Large intestine (tissue), 3 donors: ENCODE results near the gene RHOH. TPM values are rescaled to one million over a fixed set of nuclear protein-coding genes. Genes with fewer than 3 reads are reported as not detected.

ENCODE experiments used
- DNase-seq, 2 donors: peaks; one replicate each; pipeline versions ENCODE4 v3.0.0 to v3.0.0-alpha.2; 2013
- H3K27ac ChIP-seq: one replicate; pipeline ENCODE4 v1.5.1; 2013; ENCODE audit warnings: low read length
- H3K27me3 ChIP-seq: 2 replicates; pipeline ENCODE4 v1.6.1; 2013; ENCODE audit warnings: low read length; ENCODE audit not compliant: control insufficient read depth, insufficient read depth
- H3K36me3 ChIP-seq: 2 replicates; pipeline ENCODE4 v1.6.1; 2013; ENCODE audit warnings: low read length; ENCODE audit not compliant: control insufficient read depth, insufficient read depth
- H3K4me1 ChIP-seq: one replicate; pipeline ENCODE4 v1.6.1; 2013; ENCODE audit warnings: low read length; ENCODE audit not compliant: control insufficient read depth, insufficient read depth
- H3K4me3 ChIP-seq: one replicate; pipeline ENCODE4 v1.5.1; 2013; ENCODE audit warnings: low read length
- H3K9me3 ChIP-seq: one replicate; pipeline ENCODE4 v1.6.1; 2013; ENCODE audit warnings: mild to moderate bottlenecking, low read depth, low read length, moderate library complexity; ENCODE audit not compliant: control insufficient read depth
- WGBS: methylation state at CpG from one replicate; pipeline ENCODE4 v1.1.5; 2013; ENCODE audit warnings: low lambda C conversion rate; ENCODE audit not compliant: insufficient coverage; 5-methylcytosine and 5-hydroxymethylcytosine counted together
- polyA plus RNA-seq: library from polyadenylated mRNA; unstranded; fragments of 120-200 nt; gene quantifications from one replicate; pipeline ENCODE4 v1.2.1, GENCODE V29; 2013

Gene RHOH
- polyA plus RNA-seq, 1 donor = 3.1 TPM

- no CpG with 5 or more reads among the region's 3 CpGs for WGBS
- no peaks in the 10 kb centered on the region for H3K27me3 ChIP-seq
- no peak for DNase-seq
Observed at GRCh38 chr4:40234519-40235039, 37.7 kb downstream of the RHOH start.

GRCh38 chr4:40238008-40238699, 41.3 kb downstream of the RHOH start:
- WGBS = 100% methylated on average over 1 of the region's 12 CpGs
- DNase-seq = no peak
- H3K9me3 ChIP-seq = no peaks in the 10 kb centered on the region
- H3K4me3 ChIP-seq = no peak overlapping the region
- H3K27me3 ChIP-seq = no peaks in the 10 kb centered on the region
- H3K4me1 ChIP-seq = no peaks in the 10 kb centered on the region
- H3K36me3 ChIP-seq = no peaks in the 10 kb centered on the region
- no peak overlapping the region for H3K27ac ChIP-seq

More at GRCh38 chr4:40234519-40235039, 37.7 kb downstream of the RHOH start:
- no peaks in the 10 kb centered on the region for H3K9me3 ChIP-seq
- H3K27ac ChIP-seq = no peak overlapping the region
- H3K4me3 ChIP-seq = no peak overlapping the region
- no peaks in the 10 kb centered on the region for H3K4me1 ChIP-seq
- no peaks in the 10 kb centered on the region for H3K36me3 ChIP-seq

GRCh38 chr4:40238700-40239548, 42.1 kb downstream of the RHOH start:
- H3K4me1 ChIP-seq = no peaks in the 10 kb centered on the region
- no CpG with 5 or more reads among the region's 12 CpGs for WGBS
- H3K36me3 ChIP-seq = no peaks in the 10 kb centered on the region
- DNase-seq = peak in 1 of 2 donors; percentile 41
- H3K27ac ChIP-seq = no peak overlapping the region
- H3K27me3 ChIP-seq = no peaks in the 10 kb centered on the region
- no peaks in the 10 kb centered on the region for H3K9me3 ChIP-seq
- H3K4me3 ChIP-seq = no peak overlapping the region

- DNase-seq = no peak
Observed at GRCh38 chr4:40240040-40240653, 43.3 kb downstream of the RHOH start.

GRCh38 chr4:40241026-40241425, 44.2 kb downstream of the RHOH start:
- H3K27me3 ChIP-seq = no peaks in the 10 kb centered on the region
- no peaks in the 10 kb centered on the region for H3K36me3 ChIP-seq
- no peak for DNase-seq
- no CpG with 5 or more reads among the region's 4 CpGs for WGBS
- H3K9me3 ChIP-seq = no peaks in the 10 kb centered on the region
- H3K4me3 ChIP-seq = no peak overlapping the region
- H3K27ac ChIP-seq = no peak overlapping the region
- no peaks in the 10 kb centered on the region for H3K4me1 ChIP-seq

More at GRCh38 chr4:40240040-40240653, 43.3 kb downstream of the RHOH start:
- no peaks in the 10 kb centered on the region for H3K36me3 ChIP-seq
- no peaks in the 10 kb centered on the region for H3K9me3 ChIP-seq
- H3K4me3 ChIP-seq = no peak overlapping the region
- H3K4me1 ChIP-seq = no peaks in the 10 kb centered on the region
- no CpG with 5 or more reads among the region's 4 CpGs for WGBS
- no peaks in the 10 kb centered on the region for H3K27me3 ChIP-seq
- no peak overlapping the region for H3K27ac ChIP-seq

- H3K4me3 ChIP-seq = no peak overlapping the region
- H3K27ac ChIP-seq = no peak overlapping the region
- H3K9me3 ChIP-seq = no peaks in the 10 kb centered on the region
- no peaks in the 10 kb centered on the region for H3K36me3 ChIP-seq
- DNase-seq = no peak
- no peaks in the 10 kb centered on the region for H3K4me1 ChIP-seq
- no CpG with 5 or more reads among the region's 7 CpGs for WGBS
- no peaks in the 10 kb centered on the region for H3K27me3 ChIP-seq
Observed at GRCh38 chr4:40241941-40242340, 45.1 kb downstream of the RHOH start.

GRCh38 chr4:40243386-40243948, 46.6 kb downstream of the RHOH start:
- no peaks in the 10 kb centered on the region for H3K9me3 ChIP-seq
- H3K36me3 ChIP-seq = no peaks in the 10 kb centered on the region
- no peak overlapping the region for H3K4me3 ChIP-seq
- no CpG with 5 or more reads among the region's 19 CpGs for WGBS
- H3K4me1 ChIP-seq = no peaks in the 10 kb centered on the region
- no peaks in the 10 kb centered on the region for H3K27me3 ChIP-seq
- no peak for DNase-seq
- no peak overlapping the region for H3K27ac ChIP-seq

- H3K27ac ChIP-seq = no peak overlapping the region
Observed at GRCh38 chr4:40244606-40245005, 47.8 kb downstream of the RHOH start.

GRCh38 chr4:40245550-40245949, 48.7 kb downstream of the RHOH start:
- Histone ChIP-seq H3K9me3 (no peaks in the 10 kb centered on the region), H3K36me3 (no peaks in the 10 kb centered on the region), H3K4me1 (no peaks in the 10 kb centered on the region), H3K27me3 (no peaks in the 10 kb centered on the region), H3K27ac (no peak overlapping the region), H3K4me3 (no peak overlapping the region)
- no peak for DNase-seq
- WGBS = no CpG with 5 or more reads among the region's 3 CpGs

More at GRCh38 chr4:40244606-40245005, 47.8 kb downstream of the RHOH start:
- Histone ChIP-seq H3K4me3 (no peak overlapping the region), H3K9me3 (no peaks in the 10 kb centered on the region), H3K36me3 (no peaks in the 10 kb centered on the region), H3K27me3 (no peaks in the 10 kb centered on the region), H3K4me1 (no peaks in the 10 kb centered on the region)
- no peak for DNase-seq
- 100% methylated on average over 1 of the region's 2 CpGs for WGBS
